Stimulated activated CD8-positive, alpha-beta memory T cell treated with anti-CD3 and anti-CD28 coated beads, Interleukin-15, amount 100 ng/mL, for 4 hours (primary cell): ENCODE measurements around the gene ARID3B.
"Not testable (repeated sequence)": the region's sequence is repeated elsewhere in the genome, so short reads cannot be mapped to it uniquely, and the experiment has no call there.

ENCODE experiments used
- DNase-seq, 2 donors: peaks; one replicate each; pipeline ENCODE4 v3.0.0-alpha.2; 2020; ENCODE audit warnings: low read depth in 2 of 2

The ARID3B gene

GRCh38 chr15:74535388-74536084 is 5.5 kb upstream of the ARID3B start:
- no peak for DNase-seq

GRCh38 chr15:74537736-74538135 is 3.3 kb upstream of the ARID3B start:
- DNase-seq: no peak

- DNase-seq: not testable (repeated sequence)
Observed at GRCh38 chr15:74539521-74539920, 1.5 kb upstream of the ARID3B start.

- no peak for DNase-seq
Observed at GRCh38 chr15:74540161-74540760, 759 bp upstream of the ARID3B start.

GRCh38 chr15:74541494-74542165 is 610 bp downstream of the ARID3B start:
- DNase-seq: peak; percentile 32 to 69

- DNase-seq: no peak
Observed at GRCh38 chr15:74542166-74543042, 1.4 kb downstream of the ARID3B start.

- DNase-seq: no peak
Observed at GRCh38 chr15:74543043-74543422, 2.0 kb downstream of the ARID3B start.

GRCh38 chr15:74543583-74543982 is 2.6 kb downstream of the ARID3B start:
- peak in 1 of 2 donors; percentile 31 for DNase-seq

- DNase-seq: no peak
Observed at GRCh38 chr15:74545086-74545485, 4.1 kb downstream of the ARID3B start.

GRCh38 chr15:74545776-74546656 is 5.0 kb downstream of the ARID3B start:
- peak; percentile 93 to 96 for DNase-seq

GRCh38 chr15:74547616-74548015 is 6.6 kb downstream of the ARID3B start:
- no peak for DNase-seq

- no peak for DNase-seq
Observed at GRCh38 chr15:74548241-74548640, 7.2 kb downstream of the ARID3B start.

GRCh38 chr15:74549816-74550215 is 8.8 kb downstream of the ARID3B start:
- no peak for DNase-seq

- DNase-seq: no peak
Observed at GRCh38 chr15:74551714-74552113, 10.7 kb downstream of the ARID3B start.

- no peak for DNase-seq
Observed at GRCh38 chr15:74552773-74553441, 11.9 kb downstream of the ARID3B start.

GRCh38 chr15:74555192-74555591 is 14.2 kb downstream of the ARID3B start:
- DNase-seq: no peak

GRCh38 chr15:74558706-74559105 is 17.7 kb downstream of the ARID3B start:
- no peak for DNase-seq

GRCh38 chr15:74563442-74563841 is 22.4 kb downstream of the ARID3B start:
- DNase-seq: no peak

GRCh38 chr15:74564182-74564581 is 23.2 kb downstream of the ARID3B start:
- DNase-seq: no peak

GRCh38 chr15:74565381-74566085 is 24.5 kb downstream of the ARID3B start:
- no peak for DNase-seq
